PC-3 (cell line): ENCODE results near the gene CNTN4. TPM values are rescaled to one million over a fixed set of nuclear protein-coding genes. Genes with fewer than 3 reads are reported as not detected.

ENCODE experiments used
- ATAC-seq: fragments of 200-7000 bp; cut with Tn5 transposase; 2 replicates; pipeline ENCODE4 v1.9.1; 2020; ENCODE audit warnings: mild to moderate bottlenecking, moderate library complexity
- BruUV-seq: library from RNA; stranded (reverse); fragments of 400-500 nt; replicated peaks from 2 replicates; lab custom pipeline; 2021; lab: Mats Ljungman, UMichigan
- CTCF ChIA-PET: fragments of 300-600 bp; sonication (Branson Sonifier 250); formaldehyde crosslinking; loops from one replicate; lab custom pipeline; 2022; ENCODE audit warnings: antibody characterized with exemption; lab: Charles Lee
- POLR2A ChIA-PET: fragments of 300-600 bp; sonication (Branson Sonifier 250); formaldehyde crosslinking; loops from one replicate; lab custom pipeline; 2022; ENCODE audit warnings: antibody characterized with exemption; ENCODE audit not compliant: unreplicated experiment; lab: Charles Lee
- DNase-seq: peaks from one replicate; pipeline ENCODE4 v3.0.0-alpha.2; 2015
- H2AFZ ChIP-seq: fragments of 300-600 bp; sonication (generic); 2 replicates; pipeline ENCODE4 v1.6.0; 2016; ENCODE audit warnings: antibody characterized with exemption, low read length
- H3F3A ChIP-seq: fragments of 300-600 bp; sonication (generic); one replicate; pipeline ENCODE4 v1.6.0; 2017; ENCODE audit warnings: antibody characterized with exemption, low read length, control low read depth, mild to moderate bottlenecking; ENCODE audit not compliant: unreplicated experiment
- H3K27ac ChIP-seq: fragments of 300-600 bp; sonication (generic); 2 replicates; pipeline ENCODE4 v1.5.1; 2016; ENCODE audit warnings: mild to moderate bottlenecking, low read length
- H3K27me3 ChIP-seq: fragments of 300-600 bp; sonication (generic); 2 replicates; pipeline ENCODE4 v1.6.1; 2016; ENCODE audit warnings: low read length, mixed read lengths
- H3K36me3 ChIP-seq: fragments of 300-600 bp; sonication (generic); 2 replicates; pipeline ENCODE4 v1.6.1; 2016; ENCODE audit warnings: low read depth, mixed run types, low read length, mixed read lengths
- H3K4me1 ChIP-seq: fragments of 300-600 bp; sonication (generic); 2 replicates; pipeline ENCODE4 v1.5.1; 2016; ENCODE audit warnings: low read length; ENCODE audit not compliant: insufficient read depth
- H3K4me2 ChIP-seq: fragments of 300-600 bp; sonication (generic); 2 replicates; pipeline ENCODE4 v1.6.0; 2016; ENCODE audit warnings: low read length
- H3K4me3 ChIP-seq: fragments of 300-600 bp; sonication (generic); 2 replicates; pipeline ENCODE4 v1.5.1; 2016; ENCODE audit warnings: mild to moderate bottlenecking, low read length, mixed read lengths
- H3K79me2 ChIP-seq: fragments of 300-600 bp; sonication (generic); 2 replicates; pipeline ENCODE4 v1.6.1; 2017; ENCODE audit warnings: low read length, mixed read lengths
- H3K9ac ChIP-seq: fragments of 300-600 bp; sonication (generic); 2 replicates; pipeline ENCODE4 v1.6.0; 2016; ENCODE audit warnings: mild to moderate bottlenecking, low read length
- H3K9me2 ChIP-seq: fragments of 300-600 bp; sonication (generic); replicated peaks from 2 replicates; pipeline ENCODE4 v1.6.1; 2016; ENCODE audit warnings: mixed run types, low read length, mixed read lengths
- H3K9me3 ChIP-seq: fragments of 300-600 bp; sonication (generic); 2 replicates; pipeline ENCODE4 v1.6.1; 2016; ENCODE audit warnings: low read length, mixed read lengths
- H4K20me1 ChIP-seq: fragments of 300-600 bp; sonication (generic); 2 replicates; pipeline ENCODE4 v1.6.1; 2016; ENCODE audit warnings: low read length, mixed read lengths
- EZH2 ChIP-seq: fragments of 300-600 bp; sonication (generic); IDR thresholded peaks from one replicate; pipeline ENCODE4 v1.6.1; 2017; ENCODE audit warnings: antibody characterized with exemption, mild to moderate bottlenecking, low read length; ENCODE audit not compliant: unreplicated experiment
- EZH2phosphoT487 ChIP-seq: fragments of 300-600 bp; sonication (generic); IDR thresholded peaks from 2 replicates; pipeline ENCODE4 v1.6.1; 2018; ENCODE audit warnings: mild to moderate bottlenecking, antibody characterized with exemption, low read length, borderline replicate concordance
- intact Hi-C: fragments of 100-400 bp; cut with micrococcal nuclease; formaldehyde crosslinking; loops from 2 replicates; pipeline ENCODE4 v1.9.0; 2023
- total RNA-seq: library from RNA; depleted of rRNA; stranded (reverse); fragments of >200 nt; gene quantifications from 2 replicates; pipeline ENCODE4 v1.2.3, GENCODE V29; 2014
- TF ChIP-seq, protein P1 (sequence below): fragments of 300-600 bp; sonication (generic); conservative IDR thresholded peaks from 2 replicates; pipeline ENCODE4 v1.5.1; 2017; ENCODE audit warnings: antibody characterized with exemption, low read depth, mild to moderate bottlenecking, low read length

The CNTN4 gene
- total RNA-seq, 1 experiment from 2014 or later, result not detected

DNA sequence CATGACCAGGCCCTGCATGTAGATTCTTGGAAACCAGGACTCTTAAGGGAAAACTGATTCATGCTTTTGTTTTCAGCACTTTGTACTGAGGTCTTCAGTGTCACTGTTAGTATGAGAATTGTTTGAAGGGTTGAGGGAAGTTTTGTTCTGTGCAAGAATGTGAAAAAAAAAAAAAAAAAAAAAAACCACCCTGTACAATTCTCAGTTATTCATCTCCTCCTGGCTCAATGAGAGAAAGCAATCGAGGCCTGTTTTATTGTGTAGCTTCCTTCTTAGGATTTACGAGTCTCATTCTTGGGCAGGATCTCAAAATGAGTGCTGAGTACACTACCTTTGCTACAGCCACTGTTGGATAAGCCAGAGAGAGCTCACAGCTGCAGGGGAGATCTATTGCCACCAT is 469.5 kb downstream of the CNTN4 start:
- H3K9me2 ChIP-seq, result no peaks in the 10 kb centered on the region
- no peaks in the 10 kb centered on the region for H3K4me1 ChIP-seq
- no peaks in the 10 kb centered on the region for H3F3A ChIP-seq
- H3K9ac ChIP-seq, result no peak overlapping the region
- H4K20me1 ChIP-seq, result no peaks in the 10 kb centered on the region
- H3K9me3 ChIP-seq, result peaks cover 27% of the 10 kb centered on the region
- BruUV-seq, result no TSS peak
- intact Hi-C loops, result no loop called here
- DNase-seq (no peak), ATAC-seq (no peak)
- H3K27ac ChIP-seq, result no peak overlapping the region
- CTCF ChIA-PET, result no interaction called here
- no peak for TF ChIP-seq EZH2
- TF ChIP-seq EZH2phosphoT487, result no peak
- TF ChIP-seq, protein P1, sequence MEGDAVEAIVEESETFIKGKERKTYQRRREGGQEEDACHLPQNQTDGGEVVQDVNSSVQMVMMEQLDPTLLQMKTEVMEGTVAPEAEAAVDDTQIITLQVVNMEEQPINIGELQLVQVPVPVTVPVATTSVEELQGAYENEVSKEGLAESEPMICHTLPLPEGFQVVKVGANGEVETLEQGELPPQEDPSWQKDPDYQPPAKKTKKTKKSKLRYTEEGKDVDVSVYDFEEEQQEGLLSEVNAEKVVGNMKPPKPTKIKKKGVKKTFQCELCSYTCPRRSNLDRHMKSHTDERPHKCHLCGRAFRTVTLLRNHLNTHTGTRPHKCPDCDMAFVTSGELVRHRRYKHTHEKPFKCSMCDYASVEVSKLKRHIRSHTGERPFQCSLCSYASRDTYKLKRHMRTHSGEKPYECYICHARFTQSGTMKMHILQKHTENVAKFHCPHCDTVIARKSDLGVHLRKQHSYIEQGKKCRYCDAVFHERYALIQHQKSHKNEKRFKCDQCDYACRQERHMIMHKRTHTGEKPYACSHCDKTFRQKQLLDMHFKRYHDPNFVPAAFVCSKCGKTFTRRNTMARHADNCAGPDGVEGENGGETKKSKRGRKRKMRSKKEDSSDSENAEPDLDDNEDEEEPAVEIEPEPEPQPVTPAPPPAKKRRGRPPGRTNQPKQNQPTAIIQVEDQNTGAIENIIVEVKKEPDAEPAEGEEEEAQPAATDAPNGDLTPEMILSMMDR, result no peak
- H3K36me3 ChIP-seq, result no peaks in the 10 kb centered on the region
- no peak overlapping the region for H2AFZ ChIP-seq
- POLR2A ChIA-PET, result no interaction called here
- no peaks in the 10 kb centered on the region for H3K79me2 ChIP-seq
- H3K4me3 ChIP-seq, result no peak overlapping the region
- H3K4me2 ChIP-seq, result no peak overlapping the region
- H3K27me3 ChIP-seq, result no peaks in the 10 kb centered on the region

DNA sequence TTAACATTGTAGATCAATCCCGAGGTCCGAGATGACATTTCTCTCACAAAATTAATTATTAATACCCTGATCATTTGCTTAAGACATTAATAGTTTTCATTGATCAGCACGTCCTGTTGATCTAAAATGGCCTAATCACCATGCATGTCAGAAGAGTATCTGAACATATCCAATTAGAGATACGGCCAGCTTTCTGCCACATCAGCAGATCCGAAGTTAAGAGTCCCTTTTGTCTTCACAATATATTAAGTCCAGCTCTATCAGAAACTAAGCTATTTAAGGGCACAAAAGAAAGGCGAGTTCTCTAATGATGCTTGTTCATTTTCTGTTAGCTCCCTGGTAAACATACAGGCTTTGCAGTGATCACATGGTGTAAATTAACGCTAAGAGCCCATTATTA is 470.3 kb downstream of the CNTN4 start:
- no TSS peak for BruUV-seq
- DNase-seq (no peak), ATAC-seq (no peak)
- Histone ChIP-seq H3K36me3 (no peaks in the 10 kb centered on the region), H3K27me3 (no peaks in the 10 kb centered on the region), H3K9me3 (peaks cover 31% of the 10 kb centered on the region), H3K79me2 (no peaks in the 10 kb centered on the region), H4K20me1 (no peaks in the 10 kb centered on the region), H3K9ac (no peak overlapping the region), H3K27ac (no peak overlapping the region), H3F3A (no peaks in the 10 kb centered on the region), H3K4me2 (no peak overlapping the region), H3K4me1 (no peaks in the 10 kb centered on the region), H2AFZ (no peak overlapping the region), H3K9me2 (no peaks in the 10 kb centered on the region), H3K4me3 (no peak overlapping the region)
- intact Hi-C loops, result no loop called here
- ChIA-PET CTCF (no interaction called here), POLR2A (no interaction called here)
- TF ChIP-seq, protein P1, result no peak
- TF ChIP-seq EZH2phosphoT487, result no peak
- no peak for TF ChIP-seq EZH2

DNA sequence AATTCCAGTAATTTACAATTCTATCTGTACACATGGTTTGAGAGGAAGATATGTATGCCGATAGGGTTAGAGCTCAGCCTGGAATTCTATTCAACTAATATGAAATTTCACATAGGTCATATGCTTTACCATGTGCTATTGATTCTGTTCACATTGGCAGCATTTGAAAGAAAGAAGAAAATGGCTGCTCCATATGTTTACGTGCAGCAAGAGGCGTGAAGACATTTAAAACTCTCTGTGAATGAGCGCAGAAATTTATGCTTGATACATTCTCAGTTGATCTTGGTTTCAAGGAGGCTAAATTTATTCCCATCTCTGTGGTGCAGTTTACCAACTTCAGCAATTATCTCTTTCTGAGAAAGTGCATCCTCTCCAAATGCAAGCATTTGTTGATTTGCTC is 478.9 kb downstream of the CNTN4 start:
- H3K4me2 ChIP-seq, result no peak overlapping the region
- H3K4me1 ChIP-seq, result no peaks in the 10 kb centered on the region
- H2AFZ ChIP-seq, result no peak overlapping the region
- ATAC-seq (no peak), DNase-seq (no peak)
- no peak overlapping the region for H3K9ac ChIP-seq
- intact Hi-C loops, result no loop called here
- H3K27me3 ChIP-seq, result no peaks in the 10 kb centered on the region
- no peak overlapping the region for H3K4me3 ChIP-seq
- H3K9me3 ChIP-seq, result peaks cover 50% of the 10 kb centered on the region
- no peaks in the 10 kb centered on the region for H3K36me3 ChIP-seq
- no peaks in the 10 kb centered on the region for H4K20me1 ChIP-seq
- no peaks in the 10 kb centered on the region for H3K79me2 ChIP-seq
- CTCF ChIA-PET, result no interaction called here
- no TSS peak for BruUV-seq
- TF ChIP-seq, protein P1, result no peak
- TF ChIP-seq EZH2phosphoT487 (no peak), EZH2 (no peak)
- H3K27ac ChIP-seq, result no peak overlapping the region
- no peaks in the 10 kb centered on the region for H3F3A ChIP-seq
- H3K9me2 ChIP-seq, result no peaks in the 10 kb centered on the region
- POLR2A ChIA-PET, result no interaction called here
